HG02938 (cell line): ENCODE data around the gene ETS2.
A peak's percentile ranks its signal among the peaks of the same experiment; 100 is the strongest.
"Not testable (repeated sequence)": the region's sequence is repeated elsewhere in the genome, so short reads cannot be mapped to it uniquely, and the experiment has no call there.

Source experiments
- ATAC-seq: cut with Tn5 transposase; IDR thresholded peaks from one replicate; pipeline ENCODE4 v1.9.1; 2021; ENCODE audit warnings: mild to moderate bottlenecking, moderate library complexity; ENCODE audit not compliant: unreplicated experiment

The ETS2 gene

GRCh38 chr21:38816400-38816977, 10.8 kb downstream of the ETS2 start:
- no peak for ATAC-seq

- no peak for ATAC-seq
Measured at GRCh38 chr21:38817371-38818324, 11.9 kb downstream of the ETS2 start.

GRCh38 chr21:38818325-38818723, 12.6 kb downstream of the ETS2 start:
- ATAC-seq = no peak

GRCh38 chr21:38819051-38819718, 13.5 kb downstream of the ETS2 start:
- ATAC-seq = no peak

- no peak for ATAC-seq
Measured at GRCh38 chr21:38819719-38820159, 14.0 kb downstream of the ETS2 start.

GRCh38 chr21:38820471-38821239, 14.9 kb downstream of the ETS2 start:
- no peak for ATAC-seq

- no peak for ATAC-seq
Measured at GRCh38 chr21:38821248-38821647, 15.5 kb downstream of the ETS2 start.

- no peak for ATAC-seq
Measured at GRCh38 chr21:38821959-38822682, 16.4 kb downstream of the ETS2 start.

GRCh38 chr21:38822778-38823238, 17.1 kb downstream of the ETS2 start:
- no peak for ATAC-seq

- no peak for ATAC-seq
Measured at GRCh38 chr21:38823737-38824123, 18.0 kb downstream of the ETS2 start.

- no peak for ATAC-seq
Measured at GRCh38 chr21:38824124-38824822, 18.5 kb downstream of the ETS2 start.

- no peak for ATAC-seq
Measured at GRCh38 chr21:38825269-38825668, 19.5 kb downstream of the ETS2 start.

- no peak for ATAC-seq
Measured at GRCh38 chr21:38825921-38826320, 20.2 kb downstream of the ETS2 start.

- not testable (repeated sequence) for ATAC-seq
Measured at GRCh38 chr21:38828111-38828510, 22.4 kb downstream of the ETS2 start.

- peak; percentile 69 for ATAC-seq
Measured at GRCh38 chr21:38830671-38831525, 25.2 kb downstream of the ETS2 start.

GRCh38 chr21:38831526-38832467, 26.1 kb downstream of the ETS2 start:
- ATAC-seq = peak; percentile 95

GRCh38 chr21:38832664-38833063, 26.9 kb downstream of the ETS2 start:
- no peak for ATAC-seq
